Measurements from ENCODE around the gene CCDC177. TPM values are rescaled to one million over a fixed set of nuclear protein-coding genes. Genes with fewer than 3 reads are reported as not detected.

Gene CCDC177
- polyA plus RNA-seq, 1 donor (not counting 4 experiments of a cell fraction or from before 2014, with no cell fraction given) = not detected

- no peak overlapping the region for H3K9ac ChIP-seq (ENCODE audit: control insufficient read depth, extremely low read depth, insufficient read depth, low read length)
- no peak overlapping the region for H3K27ac ChIP-seq (ENCODE audit: control insufficient read depth, insufficient read depth, low read length)
- H4K20me1 ChIP-seq (ENCODE audit: control insufficient read depth, extremely low read depth, insufficient read depth, low read length) = no peaks in the 10 kb centered on the region
- H3K4me1 ChIP-seq (ENCODE audit: control insufficient read depth, extremely low read depth, insufficient read depth, low read length) = peaks cover 7% of the 10 kb centered on the region
- TF ChIP-seq, protein P1, sequence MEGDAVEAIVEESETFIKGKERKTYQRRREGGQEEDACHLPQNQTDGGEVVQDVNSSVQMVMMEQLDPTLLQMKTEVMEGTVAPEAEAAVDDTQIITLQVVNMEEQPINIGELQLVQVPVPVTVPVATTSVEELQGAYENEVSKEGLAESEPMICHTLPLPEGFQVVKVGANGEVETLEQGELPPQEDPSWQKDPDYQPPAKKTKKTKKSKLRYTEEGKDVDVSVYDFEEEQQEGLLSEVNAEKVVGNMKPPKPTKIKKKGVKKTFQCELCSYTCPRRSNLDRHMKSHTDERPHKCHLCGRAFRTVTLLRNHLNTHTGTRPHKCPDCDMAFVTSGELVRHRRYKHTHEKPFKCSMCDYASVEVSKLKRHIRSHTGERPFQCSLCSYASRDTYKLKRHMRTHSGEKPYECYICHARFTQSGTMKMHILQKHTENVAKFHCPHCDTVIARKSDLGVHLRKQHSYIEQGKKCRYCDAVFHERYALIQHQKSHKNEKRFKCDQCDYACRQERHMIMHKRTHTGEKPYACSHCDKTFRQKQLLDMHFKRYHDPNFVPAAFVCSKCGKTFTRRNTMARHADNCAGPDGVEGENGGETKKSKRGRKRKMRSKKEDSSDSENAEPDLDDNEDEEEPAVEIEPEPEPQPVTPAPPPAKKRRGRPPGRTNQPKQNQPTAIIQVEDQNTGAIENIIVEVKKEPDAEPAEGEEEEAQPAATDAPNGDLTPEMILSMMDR (optimal IDR thresholded peaks at IDR 0.05 in 1 of 3, IDR thresholded peaks at IDR 0.05 in 1 of 3, conservative IDR thresholded peaks at IDR 0.05 in 1 of 3; ENCODE audit: extremely low read depth in 1 of 3, insufficient read depth in 2 of 3, low read length in 3 of 3) = no peak
- TF ChIP-seq EZH2 (IDR thresholded peaks at IDR 0.05; ENCODE audit: low read length) = no peak
- H3K36me3 ChIP-seq (ENCODE audit: control insufficient read depth in 2 of 2, extremely low read depth in 1 of 2, insufficient read depth in 2 of 2, low read length in 2 of 2) = no peaks in the 10 kb centered on the region
- H3K27me3 ChIP-seq (ENCODE audit: control insufficient read depth, extremely low read depth, insufficient read depth, low read length) = peaks cover 11% of the 10 kb centered on the region
- H3K79me2 ChIP-seq (ENCODE audit: control insufficient read depth, insufficient read depth, low read length) = no peaks in the 10 kb centered on the region
- H3K9me1 ChIP-seq (ENCODE audit: control insufficient read depth, extremely low read depth, insufficient read depth, low read length) = no peaks in the 10 kb centered on the region
- no peak overlapping the region for H3K4me2 ChIP-seq (ENCODE audit: control insufficient read depth, extremely low read depth, insufficient read depth, low read depth, low read length)
- H2AFZ ChIP-seq (ENCODE audit: control insufficient read depth, low read length) = no peak overlapping the region
- FAIRE-seq (no peak), DNase-seq (ENCODE audit: low read depth, low spot score) (no peak)
- no peaks in the 10 kb centered on the region for H3K9me3 ChIP-seq (ENCODE audit: control insufficient read depth, low read depth, low read length)
- no peak overlapping the region for H3K4me3 ChIP-seq (ENCODE audit: control insufficient read depth in 2 of 3, extremely low read depth in 1 of 3, insufficient read depth in 2 of 3, low read depth in 1 of 3, low read length in 3 of 3)
- dilution Hi-C loops (cut with MboI; ENCODE audit: extremely low pct_ligation_motif_present, low sequenced_read_pairs) = no loop called here
These were observed 45.1 kb downstream of the CCDC177 start for GRCh38 chr14:69529563-69529962.

- Histone ChIP-seq H3K4me3 (ENCODE audit: control insufficient read depth in 2 of 3, extremely low read depth in 1 of 3, insufficient read depth in 2 of 3, low read depth in 1 of 3, low read length in 3 of 3) (no peak overlapping the region), H3K9me1 (ENCODE audit: control insufficient read depth, extremely low read depth, insufficient read depth, low read length) (no peaks in the 10 kb centered on the region), H4K20me1 (ENCODE audit: control insufficient read depth, extremely low read depth, insufficient read depth, low read length) (no peaks in the 10 kb centered on the region), H3K27ac (ENCODE audit: control insufficient read depth, insufficient read depth, low read length) (no peak overlapping the region), H3K36me3 (ENCODE audit: control insufficient read depth in 2 of 2, extremely low read depth in 1 of 2, insufficient read depth in 2 of 2, low read length in 2 of 2) (no peaks in the 10 kb centered on the region), H3K4me2 (ENCODE audit: control insufficient read depth, extremely low read depth, insufficient read depth, low read depth, low read length) (no peak overlapping the region), H3K27me3 (ENCODE audit: control insufficient read depth, extremely low read depth, insufficient read depth, low read length) (peaks cover 11% of the 10 kb centered on the region), H3K9me3 (ENCODE audit: control insufficient read depth, low read depth, low read length) (no peaks in the 10 kb centered on the region), H3K4me1 (ENCODE audit: control insufficient read depth, extremely low read depth, insufficient read depth, low read length) (peaks cover 7% of the 10 kb centered on the region), H3K79me2 (ENCODE audit: control insufficient read depth, insufficient read depth, low read length) (no peaks in the 10 kb centered on the region), H2AFZ (ENCODE audit: control insufficient read depth, low read length) (no peak overlapping the region), H3K9ac (ENCODE audit: control insufficient read depth, extremely low read depth, insufficient read depth, low read length) (no peak overlapping the region)
- DNase-seq (ENCODE audit: low read depth, low spot score) (no peak), FAIRE-seq (no peak)
- TF ChIP-seq, protein P1 (optimal IDR thresholded peaks at IDR 0.05 in 1 of 3, IDR thresholded peaks at IDR 0.05 in 1 of 3, conservative IDR thresholded peaks at IDR 0.05 in 1 of 3; ENCODE audit: extremely low read depth in 1 of 3, insufficient read depth in 2 of 3, low read length in 3 of 3) = no peak
- TF ChIP-seq EZH2 (IDR thresholded peaks at IDR 0.05; ENCODE audit: low read length) = no peak
- dilution Hi-C loops (cut with MboI; ENCODE audit: extremely low pct_ligation_motif_present, low sequenced_read_pairs) = no loop called here
These were observed 45.7 kb downstream of the CCDC177 start for GRCh38 chr14:69528930-69529329.

Measured in keratinocyte (primary cell).